ENCODE results near the gene FOXN1. TPM values are rescaled to one million over a fixed set of nuclear protein-coding genes. Genes with fewer than 3 reads are reported as not detected.
A peak's percentile ranks its signal among the peaks of the same experiment; 100 is the strongest.

Gene FOXN1
- total and polyA plus RNA-seq, 10 of the 15 experiments (the other 5 are each of a cell fraction or from before 2014, with no cell fraction given), result not detected

DNA sequence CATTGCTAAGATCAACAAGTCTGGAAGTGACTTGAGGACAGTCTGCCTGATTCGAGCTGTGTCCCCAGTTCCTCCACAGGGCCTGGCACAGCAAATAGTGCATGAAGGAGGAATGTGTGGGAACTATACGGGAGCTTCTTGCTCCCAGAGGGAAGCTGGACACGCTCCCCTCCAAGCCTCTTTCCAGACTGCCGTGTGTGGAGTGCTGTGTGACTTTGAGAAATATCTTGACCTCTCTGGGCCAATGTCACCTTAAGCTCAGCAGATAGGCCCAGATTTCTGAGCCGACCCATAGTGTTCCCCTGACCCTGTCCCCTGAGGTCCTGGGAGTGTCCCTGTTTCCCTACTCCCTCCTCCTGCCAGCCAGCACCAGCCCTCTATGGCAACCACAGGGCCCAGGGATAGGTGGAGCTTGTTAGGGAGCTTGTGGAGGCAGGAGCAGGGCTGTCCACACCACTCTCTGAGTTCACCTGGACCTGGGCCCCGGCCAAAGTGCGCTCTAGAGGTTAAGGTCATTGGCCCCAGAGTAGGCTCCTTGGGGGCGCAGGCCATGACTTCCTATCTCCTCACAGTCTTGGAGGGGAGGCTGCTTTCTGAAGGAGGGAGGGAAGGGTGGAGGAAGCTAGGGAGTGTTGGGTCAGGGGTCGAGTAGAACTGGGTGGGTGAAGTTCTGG is 6.3 kb upstream of the FOXN1 start:
- RAD21 ChIA-PET (ENCODE audit: unreplicated experiment), result interaction anchor here (0.8 to 4.6 kb wide), 7 partner anchors 12 to 113 kb away, joined by 3 to 37 read pairs (median 3); partner anchors contain the start of gene ALDOC
- H4K20me1 ChIP-seq (ENCODE audit: control insufficient read depth, insufficient read depth), result no peaks in the 10 kb centered on the region
- intact Hi-C loops (cut with micrococcal nuclease; ENCODE audit: unreplicated experiment), result loop anchor here (2.0 kb wide), 1 partner anchor 45 kb away; no protein-coding TSS in a partner anchor
- H3K27ac ChIP-seq (ENCODE audit: control insufficient read depth, insufficient read depth), result peak overlapping the region; percentile 87
- H3K4me1 ChIP-seq (ENCODE audit: control insufficient read depth, insufficient read depth, low read length), result peaks cover 26% of the 10 kb centered on the region
- WGBS (ENCODE audit: insufficient coverage, insufficient replicate concordance, low lambda C conversion rate, missing lambda C conversion rate), result 74% methylated on average over 9 of the region's 9 CpGs
- FAIRE-seq (no peak), ATAC-seq (no peak), DNase-seq (ENCODE audit: low read depth, low spot score) (no peak)
- SMC1A ChIA-PET (ENCODE audit: uncharacterized antibody, unreplicated experiment), result interaction anchor here (1.0 to 7.7 kb wide), 12 partner anchors 8 to 219 kb away, joined by 3 to 53 read pairs (median 3); partner anchors contain the start of gene RPL23A
- POLR2A ChIA-PET, result interaction anchor here (0.5 to 5.8 kb wide), 6 partner anchors 44 to 393 kb away, joined by 3 to 48 read pairs (median 7); partner anchors contain the start of genes ALDOC, PIGS and UNC119
- H3K9me3 ChIP-seq (replicated peaks; ENCODE audit: control insufficient read depth, insufficient read depth, low read length), result no peaks in the 10 kb centered on the region
- no peaks in the 10 kb centered on the region for H3K36me3 ChIP-seq (ENCODE audit: control insufficient read depth in 2 of 2, insufficient read depth in 2 of 2, low read length in 1 of 2)
- H3K4me3 ChIP-seq, result peak overlapping the region; percentile 59; the same call in 1 of the 2 replicates
- H3K79me2 ChIP-seq (ENCODE audit: control insufficient read depth, insufficient read depth, low read length), result peaks cover 6% of the 10 kb centered on the region
- in situ Hi-C loops (cut with MboI), result loop anchor here (5.0 kb wide), 1 partner anchor 47 kb away; no protein-coding TSS in a partner anchor
- H2AFZ ChIP-seq (ENCODE audit: control insufficient read depth, low read depth, low read length), result no peak overlapping the region
- BruUV-seq (replicated peaks), result no TSS peak
- no peaks in the 10 kb centered on the region for H3K27me3 ChIP-seq (replicated peaks in 1 of 2; ENCODE audit: control insufficient read depth in 2 of 2, insufficient read depth in 2 of 2, low read length in 1 of 2)
- TF ChIP-seq ZNF622 (IDR thresholded peaks at IDR 0.05) (no peak), NR2F1 (conservative IDR thresholded peaks at IDR 0.05) (peak; percentile 59; the same call in 1 of the 2 replicates), SMARCA5 (IDR thresholded peaks at IDR 0.05) (peak; percentile 88), MYB (IDR thresholded peaks at IDR 0.05; ENCODE audit: borderline replicate concordance, low read depth, low read length) (no peak), NFXL1 (IDR thresholded peaks at IDR 0.05; ENCODE audit: borderline replicate concordance) (peak; percentile 75; the same call in 1 of the 2 replicates), CHD1 (IDR thresholded peaks at IDR 0.05; ENCODE audit: low read depth, low read length) (0 out of 2 replicates have a peak, but pooled peaks have one; percentile 66), TARDBP (IDR thresholded peaks at IDR 0.05; ENCODE audit: borderline replicate concordance) (0 out of 2 replicates have a peak, but pooled peaks have one; percentile 12), ZNF217 (IDR thresholded peaks at IDR 0.05) (peak; percentile 67; the same call in 1 of the 2 replicates)
- peak overlapping the region; percentile 76 for H3K9ac ChIP-seq (ENCODE audit: control insufficient read depth, insufficient read depth, low read length)
- CTCF ChIA-PET, result interaction anchor here (0.7 to 16.1 kb wide), 11 partner anchors 9 to 164 kb away, joined by 3 to 316 read pairs (median 4); partner anchors contain the start of genes BLTP2, IFT20, PIGS and TNFAIP1
- H3K4me2 ChIP-seq (ENCODE audit: control insufficient read depth, insufficient read depth), result peak overlapping the region; percentile 52

Measured in GM12878 (cell line).